Erythroblast (primary cell): ENCODE data around the gene MICAL2.

ENCODE experiments used
- GATA1 ChIP-seq: IDR thresholded peaks from 2 replicates; pipeline ENCODE4 v1.6.1; 2011; ENCODE audit warnings: low read depth, mild to moderate bottlenecking, control low read depth, low read length, moderate library complexity
- POLR2A ChIP-seq: IDR thresholded peaks from 2 replicates; pipeline ENCODE4 v1.6.1; 2011; ENCODE audit warnings: mild to moderate bottlenecking, low read length

- no peak for TF ChIP-seq POLR2A
- TF ChIP-seq GATA1 = no peak
Observed at GRCh38 chr11:12289667-12290476, 179.5 kb downstream of the MICAL2 start.
